Measurements from ENCODE around the gene METTL22. TPM values are rescaled to one million over a fixed set of nuclear protein-coding genes. Genes with fewer than 3 reads are reported as not detected.

Gene METTL22
- total RNA-seq, 4 donors from 2014 or later, result 30.0 to 71.0 (median 53.9) TPM

DNA sequence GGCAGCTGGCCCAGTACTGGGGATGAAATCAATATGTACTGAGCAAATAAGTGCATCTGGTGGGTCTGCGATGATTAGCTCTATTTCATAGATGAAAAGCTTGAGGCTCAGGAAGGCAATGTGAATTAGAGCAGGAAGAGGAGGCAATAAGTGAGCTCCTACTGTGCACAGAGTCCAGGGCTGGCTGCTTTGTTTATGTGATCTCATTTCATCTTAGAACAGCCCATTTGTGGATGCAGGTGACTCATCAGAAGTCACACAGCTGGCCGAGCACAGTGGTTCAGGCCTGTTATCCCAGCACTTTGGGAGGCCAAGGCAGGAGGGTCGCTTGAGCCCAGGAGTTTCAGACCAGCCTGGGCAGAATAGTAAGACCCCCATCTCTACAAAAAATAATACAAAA lies 38.3 kb upstream of the METTL22 start:
- no peak overlapping the region for H3K27ac ChIP-seq
- no peak for DNase-seq
- no peak overlapping the region for H3K4me3 ChIP-seq
- no peaks in the 10 kb centered on the region for H3K9me3 ChIP-seq
- H3K36me3 ChIP-seq, result no peaks in the 10 kb centered on the region
- WGBS, 2 donors (ENCODE audit: low coverage in 1 of 2), result 72% methylated on average over 3 of the region's 3 CpGs; no CpG with 5 or more reads in 1 of the 2 donors
- intact Hi-C loops (cut with DNase I; ENCODE audit: low total_unique reads), result no loop called here
- in situ Hi-C loops (cut with MboI; ENCODE audit: low pct_ligation_motif_present in 1 of 4, low pct_unique_long_range_greater_than_20kb in 1 of 4, low sequenced_read_pairs in 3 of 4), result no loop called here
- H3K27me3 ChIP-seq, result peaks cover 11% of the 10 kb centered on the region
- TF ChIP-seq, protein P1, sequence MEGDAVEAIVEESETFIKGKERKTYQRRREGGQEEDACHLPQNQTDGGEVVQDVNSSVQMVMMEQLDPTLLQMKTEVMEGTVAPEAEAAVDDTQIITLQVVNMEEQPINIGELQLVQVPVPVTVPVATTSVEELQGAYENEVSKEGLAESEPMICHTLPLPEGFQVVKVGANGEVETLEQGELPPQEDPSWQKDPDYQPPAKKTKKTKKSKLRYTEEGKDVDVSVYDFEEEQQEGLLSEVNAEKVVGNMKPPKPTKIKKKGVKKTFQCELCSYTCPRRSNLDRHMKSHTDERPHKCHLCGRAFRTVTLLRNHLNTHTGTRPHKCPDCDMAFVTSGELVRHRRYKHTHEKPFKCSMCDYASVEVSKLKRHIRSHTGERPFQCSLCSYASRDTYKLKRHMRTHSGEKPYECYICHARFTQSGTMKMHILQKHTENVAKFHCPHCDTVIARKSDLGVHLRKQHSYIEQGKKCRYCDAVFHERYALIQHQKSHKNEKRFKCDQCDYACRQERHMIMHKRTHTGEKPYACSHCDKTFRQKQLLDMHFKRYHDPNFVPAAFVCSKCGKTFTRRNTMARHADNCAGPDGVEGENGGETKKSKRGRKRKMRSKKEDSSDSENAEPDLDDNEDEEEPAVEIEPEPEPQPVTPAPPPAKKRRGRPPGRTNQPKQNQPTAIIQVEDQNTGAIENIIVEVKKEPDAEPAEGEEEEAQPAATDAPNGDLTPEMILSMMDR (IDR thresholded peaks at IDR 0.05), result no peak
- no peak for TF ChIP-seq EP300 (IDR thresholded peaks at IDR 0.05; ENCODE audit: low read depth)
- TF ChIP-seq POLR2AphosphoS5 (IDR thresholded peaks at IDR 0.05), result no peak
- no peak for TF ChIP-seq POLR2A (IDR thresholded peaks at IDR 0.05)
- H3K4me1 ChIP-seq, result no peaks in the 10 kb centered on the region

DNA sequence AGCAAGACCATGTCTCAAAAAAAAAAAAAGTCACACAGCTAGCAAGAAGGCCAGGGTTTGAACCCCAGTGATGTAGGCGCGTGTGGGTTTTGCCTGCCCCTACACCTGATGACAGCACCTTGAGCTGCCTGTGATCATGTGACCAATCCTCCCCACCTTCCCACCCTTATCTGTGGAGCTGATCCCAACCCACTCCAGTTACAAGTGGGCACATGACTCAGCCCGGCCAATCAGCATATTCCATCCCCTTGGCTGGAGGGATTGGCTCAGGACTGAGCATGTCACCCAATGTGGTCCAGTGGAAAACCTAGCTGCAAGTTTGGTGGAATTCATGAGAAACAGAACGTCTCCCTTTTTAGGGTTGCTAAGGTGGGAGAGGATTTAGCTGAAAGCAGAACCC lies 37.8 kb upstream of the METTL22 start:
- H3K4me3 ChIP-seq, result no peak overlapping the region
- intact Hi-C loops (cut with DNase I; ENCODE audit: low total_unique reads) (no loop called here), in situ Hi-C loops (cut with MboI; ENCODE audit: low pct_ligation_motif_present in 1 of 4, low pct_unique_long_range_greater_than_20kb in 1 of 4, low sequenced_read_pairs in 3 of 4) (no loop called here)
- H3K9me3 ChIP-seq, result no peaks in the 10 kb centered on the region
- TF ChIP-seq EP300 (IDR thresholded peaks at IDR 0.05; ENCODE audit: low read depth) (no peak), POLR2A (IDR thresholded peaks at IDR 0.05) (no peak), POLR2AphosphoS5 (IDR thresholded peaks at IDR 0.05) (no peak)
- TF ChIP-seq, protein P1 (IDR thresholded peaks at IDR 0.05), result no peak
- no peaks in the 10 kb centered on the region for H3K4me1 ChIP-seq
- no peak for DNase-seq
- no peak overlapping the region for H3K27ac ChIP-seq
- H3K36me3 ChIP-seq, result no peaks in the 10 kb centered on the region
- 78% methylated on average over 4 of the region's 4 CpGs; no CpG with 5 or more reads in 1 of the 2 donors for WGBS, 2 donors (ENCODE audit: low coverage in 1 of 2)
- H3K27me3 ChIP-seq, result peaks cover 16% of the 10 kb centered on the region

DNA sequence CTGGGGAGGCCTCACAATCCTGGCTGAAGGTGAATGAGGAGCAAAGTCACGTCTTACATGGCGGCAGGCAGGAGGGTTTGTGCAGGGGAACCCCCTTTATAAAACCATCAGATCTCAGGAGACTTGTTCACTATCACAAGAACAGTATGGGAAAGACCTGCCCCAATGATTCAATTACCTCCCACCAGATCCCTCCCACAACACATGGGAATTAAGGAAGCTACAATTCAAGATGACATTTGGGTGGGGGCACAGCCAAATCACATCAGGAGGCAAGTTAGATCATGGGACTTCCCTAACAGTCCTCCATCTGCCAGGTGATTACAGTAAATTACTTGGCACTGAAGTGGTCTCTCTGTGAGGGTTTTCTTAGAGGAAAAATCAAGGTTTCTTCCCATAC lies 36.5 kb upstream of the METTL22 start:
- in situ Hi-C loops (cut with MboI; ENCODE audit: low pct_ligation_motif_present in 1 of 4, low pct_unique_long_range_greater_than_20kb in 1 of 4, low sequenced_read_pairs in 3 of 4), result no loop called here
- no peak overlapping the region for H3K4me3 ChIP-seq
- DNase-seq, result no peak
- no peaks in the 10 kb centered on the region for H3K9me3 ChIP-seq
- peaks cover 29% of the 10 kb centered on the region for H3K27me3 ChIP-seq
- peaks cover 0 to 12% (median 10%) of the 10 kb centered on the region in 4 donors for H3K4me1 ChIP-seq
- 65 to 92% methylated on average over 2 of the region's 2 CpGs for WGBS, 2 donors (ENCODE audit: low coverage in 1 of 2)
- TF ChIP-seq, protein P1 (IDR thresholded peaks at IDR 0.05), result no peak
- no peak for TF ChIP-seq POLR2AphosphoS5 (IDR thresholded peaks at IDR 0.05)
- no peak for TF ChIP-seq EP300 (IDR thresholded peaks at IDR 0.05; ENCODE audit: low read depth)
- no peak for TF ChIP-seq POLR2A (IDR thresholded peaks at IDR 0.05)
- H3K27ac ChIP-seq, result no peak overlapping the region
- intact Hi-C loops (cut with DNase I; ENCODE audit: low total_unique reads), result no loop called here
- no peaks in the 10 kb centered on the region for H3K36me3 ChIP-seq

DNA sequence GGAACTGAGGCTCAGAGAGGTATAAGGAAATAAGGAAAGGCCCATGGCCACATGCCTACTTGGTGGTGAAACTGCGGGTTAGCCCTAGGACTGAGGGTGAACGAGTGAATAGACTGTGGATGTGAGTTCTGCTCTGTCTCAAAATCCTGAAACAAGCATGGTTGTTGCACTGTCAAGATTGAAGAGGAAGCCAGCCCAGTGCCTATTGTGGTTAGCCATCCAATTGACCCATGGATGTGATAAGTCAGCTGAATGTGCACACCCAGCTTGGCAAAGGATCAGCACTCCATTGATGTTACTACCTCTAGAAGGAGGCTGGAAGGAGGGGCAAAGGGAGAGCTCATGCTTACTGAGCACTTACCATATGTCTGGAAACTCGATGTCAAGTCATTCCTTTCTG lies 35.6 kb upstream of the METTL22 start:
- TF ChIP-seq POLR2A (IDR thresholded peaks at IDR 0.05) (no peak), POLR2AphosphoS5 (IDR thresholded peaks at IDR 0.05) (no peak), EP300 (IDR thresholded peaks at IDR 0.05; ENCODE audit: low read depth) (no peak)
- TF ChIP-seq, protein P1 (IDR thresholded peaks at IDR 0.05), result no peak
- Histone ChIP-seq H3K4me1 (peaks cover 0 to 15% (median 10%) of the 10 kb centered on the region in 4 donors), H3K27me3 (peaks cover 36% of the 10 kb centered on the region), H3K4me3 (no peak overlapping the region), H3K27ac (no peak overlapping the region), H3K9me3 (no peaks in the 10 kb centered on the region), H3K36me3 (no peaks in the 10 kb centered on the region)
- DNase-seq, result no peak
- 75 to 83% methylated on average over 1 to 3 of the region's 3 CpGs for WGBS, 2 donors (ENCODE audit: low coverage in 1 of 2)
- in situ Hi-C loops (cut with MboI; ENCODE audit: low pct_ligation_motif_present in 1 of 4, low pct_unique_long_range_greater_than_20kb in 1 of 4, low sequenced_read_pairs in 3 of 4) (no loop called here), intact Hi-C loops (cut with DNase I; ENCODE audit: low total_unique reads) (no loop called here)

Measured in transverse colon (tissue), 4 donors.